H1 (cell line): ENCODE results near the gene ELMO1. TPM values are rescaled to one million over a fixed set of nuclear protein-coding genes. Genes with fewer than 3 reads are reported as not detected.

Experiments
- CBX5 ChIP-seq: fragments of 300-800, 300-1000 bp; sonication (generic); IDR thresholded peaks from 2 replicates; pipeline ENCODE4 v1.7.1; 2016; ENCODE audit warnings: antibody characterized with exemption, low read length, low read depth
- CREB1 ChIP-seq: IDR thresholded peaks from 2 replicates; pipeline ENCODE4 v1.6.1; 2012; ENCODE audit warnings: inconsistent platforms
- CTBP2 ChIP-seq: IDR thresholded peaks from 2 replicates; pipeline ENCODE4 v1.7.0; 2011; ENCODE audit warnings: borderline replicate concordance, mild to moderate bottlenecking, moderate library complexity, mixed read lengths, low read length; ENCODE audit not compliant: insufficient read depth, insufficient read length
- JUND ChIP-seq: IDR thresholded peaks from 2 replicates; pipeline ENCODE4 v1.6.1; 2011; ENCODE audit warnings: mild to moderate bottlenecking, improper control_type of control experiment, low read length
- NRF1 ChIP-seq: IDR thresholded peaks from 2 replicates; pipeline ENCODE4 v1.6.1; 2011; ENCODE audit warnings: mild to moderate bottlenecking, low read depth, low read length, improper control_type of control experiment
- POU5F1 ChIP-seq: IDR thresholded peaks from 2 replicates; pipeline ENCODE4 v1.6.1; 2011; ENCODE audit warnings: low read depth, mild to moderate bottlenecking, low read length, moderate library complexity
- SP1 ChIP-seq: IDR thresholded peaks from 2 replicates; pipeline ENCODE4 v1.6.1; 2011; ENCODE audit warnings: low read depth, low read length
- TAF7 ChIP-seq: optimal IDR thresholded peaks from 2 replicates; pipeline ENCODE3; 2011; ENCODE audit warnings: low read depth, mild to moderate bottlenecking, inconsistent platforms, low read length, moderate library complexity, borderline replicate concordance
- TBP ChIP-seq: IDR thresholded peaks from 2 replicates; pipeline ENCODE4 v1.6.1; 2011; ENCODE audit warnings: low read depth, low read length, improper control_type of control experiment
- polyA plus RNA-seq, 7 experiments: library from polyadenylated mRNA; depleted of rRNA in 3 of 7; stranded (reverse) in 5 of 7; unstranded in 2 of 7; fragments of >200 nt in 5 of 7; fragments of 200-250 nt in 2 of 7; gene quantifications; 1 replicate in 5 of 7; 2 replicates in 1 of 7; 4 replicates in 1 of 7; pipeline versions ENCODE4 v1.2.1 to v1.2.3, GENCODE V29; 2011 to 2013; ENCODE audit warnings: missing spikeins in 2 of 7, mixed read lengths in 2 of 7
- total RNA-seq: library from RNA; stranded (reverse); fragmentation: NEBNext Ultra II Directional; extraction: Animal tissue kit (Norgen Biotek cat#: 25700); gene quantifications from 2 replicates; pipeline ENCODE4 v1.2.1, GENCODE V29; 2021
- TF ChIP-seq, protein P1 (sequence below): fragments of 300-600 bp; sonication (generic); IDR thresholded peaks from 2 replicates; pipeline ENCODE4 v1.7.1; 2012; ENCODE audit warnings: low read length, moderate library complexity, mild to moderate bottlenecking, inconsistent platforms; ENCODE audit not compliant: insufficient replicate concordance

The ELMO1 gene
- total and polyA plus RNA-seq, 2 of the 8 experiments (the other 6 are each of a cell fraction or from before 2014, with no cell fraction given): 18.4 to 21.0 TPM

DNA sequence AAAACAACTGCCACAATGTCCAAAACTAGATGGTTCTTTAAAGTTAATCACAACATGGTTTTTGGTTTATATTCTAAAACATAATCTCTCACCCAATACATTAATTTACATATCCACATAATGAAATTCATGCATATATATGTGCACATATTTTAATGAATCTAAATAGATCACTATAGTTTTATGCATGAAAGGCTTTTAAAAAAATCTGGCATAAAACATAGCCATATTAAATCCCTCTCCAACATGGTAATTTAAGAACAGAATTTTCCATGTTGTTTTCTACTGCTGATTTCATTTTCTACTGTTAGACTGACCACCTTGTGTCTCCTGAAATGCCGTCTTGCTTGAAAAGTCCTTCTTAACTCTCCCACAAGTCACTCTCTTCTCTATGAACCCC, 528.2 kb downstream of the ELMO1 start (continued):
- TF ChIP-seq, protein P1, sequence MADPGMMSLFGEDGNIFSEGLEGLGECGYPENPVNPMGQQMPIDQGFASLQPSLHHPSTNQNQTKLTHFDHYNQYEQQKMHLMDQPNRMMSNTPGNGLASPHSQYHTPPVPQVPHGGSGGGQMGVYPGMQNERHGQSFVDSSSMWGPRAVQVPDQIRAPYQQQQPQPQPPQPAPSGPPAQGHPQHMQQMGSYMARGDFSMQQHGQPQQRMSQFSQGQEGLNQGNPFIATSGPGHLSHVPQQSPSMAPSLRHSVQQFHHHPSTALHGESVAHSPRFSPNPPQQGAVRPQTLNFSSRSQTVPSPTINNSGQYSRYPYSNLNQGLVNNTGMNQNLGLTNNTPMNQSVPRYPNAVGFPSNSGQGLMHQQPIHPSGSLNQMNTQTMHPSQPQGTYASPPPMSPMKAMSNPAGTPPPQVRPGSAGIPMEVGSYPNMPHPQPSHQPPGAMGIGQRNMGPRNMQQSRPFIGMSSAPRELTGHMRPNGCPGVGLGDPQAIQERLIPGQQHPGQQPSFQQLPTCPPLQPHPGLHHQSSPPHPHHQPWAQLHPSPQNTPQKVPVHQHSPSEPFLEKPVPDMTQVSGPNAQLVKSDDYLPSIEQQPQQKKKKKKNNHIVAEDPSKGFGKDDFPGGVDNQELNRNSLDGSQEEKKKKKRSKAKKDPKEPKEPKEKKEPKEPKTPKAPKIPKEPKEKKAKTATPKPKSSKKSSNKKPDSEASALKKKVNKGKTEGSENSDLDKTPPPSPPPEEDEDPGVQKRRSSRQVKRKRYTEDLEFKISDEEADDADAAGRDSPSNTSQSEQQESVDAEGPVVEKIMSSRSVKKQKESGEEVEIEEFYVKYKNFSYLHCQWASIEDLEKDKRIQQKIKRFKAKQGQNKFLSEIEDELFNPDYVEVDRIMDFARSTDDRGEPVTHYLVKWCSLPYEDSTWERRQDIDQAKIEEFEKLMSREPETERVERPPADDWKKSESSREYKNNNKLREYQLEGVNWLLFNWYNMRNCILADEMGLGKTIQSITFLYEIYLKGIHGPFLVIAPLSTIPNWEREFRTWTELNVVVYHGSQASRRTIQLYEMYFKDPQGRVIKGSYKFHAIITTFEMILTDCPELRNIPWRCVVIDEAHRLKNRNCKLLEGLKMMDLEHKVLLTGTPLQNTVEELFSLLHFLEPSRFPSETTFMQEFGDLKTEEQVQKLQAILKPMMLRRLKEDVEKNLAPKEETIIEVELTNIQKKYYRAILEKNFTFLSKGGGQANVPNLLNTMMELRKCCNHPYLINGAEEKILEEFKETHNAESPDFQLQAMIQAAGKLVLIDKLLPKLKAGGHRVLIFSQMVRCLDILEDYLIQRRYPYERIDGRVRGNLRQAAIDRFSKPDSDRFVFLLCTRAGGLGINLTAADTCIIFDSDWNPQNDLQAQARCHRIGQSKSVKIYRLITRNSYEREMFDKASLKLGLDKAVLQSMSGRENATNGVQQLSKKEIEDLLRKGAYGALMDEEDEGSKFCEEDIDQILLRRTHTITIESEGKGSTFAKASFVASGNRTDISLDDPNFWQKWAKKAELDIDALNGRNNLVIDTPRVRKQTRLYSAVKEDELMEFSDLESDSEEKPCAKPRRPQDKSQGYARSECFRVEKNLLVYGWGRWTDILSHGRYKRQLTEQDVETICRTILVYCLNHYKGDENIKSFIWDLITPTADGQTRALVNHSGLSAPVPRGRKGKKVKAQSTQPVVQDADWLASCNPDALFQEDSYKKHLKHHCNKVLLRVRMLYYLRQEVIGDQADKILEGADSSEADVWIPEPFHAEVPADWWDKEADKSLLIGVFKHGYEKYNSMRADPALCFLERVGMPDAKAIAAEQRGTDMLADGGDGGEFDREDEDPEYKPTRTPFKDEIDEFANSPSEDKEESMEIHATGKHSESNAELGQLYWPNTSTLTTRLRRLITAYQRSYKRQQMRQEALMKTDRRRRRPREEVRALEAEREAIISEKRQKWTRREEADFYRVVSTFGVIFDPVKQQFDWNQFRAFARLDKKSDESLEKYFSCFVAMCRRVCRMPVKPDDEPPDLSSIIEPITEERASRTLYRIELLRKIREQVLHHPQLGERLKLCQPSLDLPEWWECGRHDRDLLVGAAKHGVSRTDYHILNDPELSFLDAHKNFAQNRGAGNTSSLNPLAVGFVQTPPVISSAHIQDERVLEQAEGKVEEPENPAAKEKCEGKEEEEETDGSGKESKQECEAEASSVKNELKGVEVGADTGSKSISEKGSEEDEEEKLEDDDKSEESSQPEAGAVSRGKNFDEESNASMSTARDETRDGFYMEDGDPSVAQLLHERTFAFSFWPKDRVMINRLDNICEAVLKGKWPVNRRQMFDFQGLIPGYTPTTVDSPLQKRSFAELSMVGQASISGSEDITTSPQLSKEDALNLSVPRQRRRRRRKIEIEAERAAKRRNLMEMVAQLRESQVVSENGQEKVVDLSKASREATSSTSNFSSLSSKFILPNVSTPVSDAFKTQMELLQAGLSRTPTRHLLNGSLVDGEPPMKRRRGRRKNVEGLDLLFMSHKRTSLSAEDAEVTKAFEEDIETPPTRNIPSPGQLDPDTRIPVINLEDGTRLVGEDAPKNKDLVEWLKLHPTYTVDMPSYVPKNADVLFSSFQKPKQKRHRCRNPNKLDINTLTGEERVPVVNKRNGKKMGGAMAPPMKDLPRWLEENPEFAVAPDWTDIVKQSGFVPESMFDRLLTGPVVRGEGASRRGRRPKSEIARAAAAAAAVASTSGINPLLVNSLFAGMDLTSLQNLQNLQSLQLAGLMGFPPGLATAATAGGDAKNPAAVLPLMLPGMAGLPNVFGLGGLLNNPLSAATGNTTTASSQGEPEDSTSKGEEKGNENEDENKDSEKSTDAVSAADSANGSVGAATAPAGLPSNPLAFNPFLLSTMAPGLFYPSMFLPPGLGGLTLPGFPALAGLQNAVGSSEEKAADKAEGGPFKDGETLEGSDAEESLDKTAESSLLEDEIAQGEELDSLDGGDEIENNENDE: no peak
- TF ChIP-seq TAF7 (no peak), CTBP2 (no peak), SP1 (no peak), POU5F1 (no peak), CREB1 (no peak), NRF1 (no peak), TBP (no peak), JUND (no peak), CBX5 (no peak)
